HepG2 (cell line): ENCODE data around the gene SCAPER. TPM values are rescaled to one million over a fixed set of nuclear protein-coding genes. Genes with fewer than 3 reads are reported as not detected.

Experiments
- CENPX ChIP-seq: sonication (generic); formaldehyde crosslinking; IDR thresholded peaks from 2 replicates; pipeline ENCODE4 v1.9.0; 2021; ENCODE audit warnings: mild to moderate bottlenecking, missing genetic modification reagents, moderate library complexity
- DR1 ChIP-seq: sonication (generic); formaldehyde crosslinking; IDR thresholded peaks from 2 replicates; pipeline ENCODE4 v1.8.0; 2021; ENCODE audit warnings: mild to moderate bottlenecking, missing genetic modification reagents, inconsistent platforms
- GFI1 ChIP-seq: sonication (generic); formaldehyde crosslinking; IDR thresholded peaks from 2 replicates; pipeline ENCODE4 v1.5.0; 2020; ENCODE audit warnings: missing genetic modification reagents, mild to moderate bottlenecking, borderline replicate concordance
- HMGXB4 ChIP-seq, 2 experiments: sonication (generic) in 1 of 2; formaldehyde crosslinking in 1 of 2; IDR thresholded peaks; 2 replicates each; pipeline versions ENCODE4 v1.4.0 to v1.6.1; 2018 to 2020; ENCODE audit warnings: missing genetic modification reagents in 2 of 2, borderline replicate concordance in 1 of 2, low read depth in 1 of 2, mild to moderate bottlenecking in 1 of 2, missing biosample characterization in 1 of 2
- KAT8 ChIP-seq: IDR thresholded peaks from 2 replicates; pipeline ENCODE4 v1.6.1; 2016; ENCODE audit warnings: missing genetic modification reagents, missing compliant biosample characterization
- RARA ChIP-seq: IDR thresholded peaks from 2 replicates; pipeline ENCODE4 v1.6.1; 2016; ENCODE audit warnings: missing genetic modification reagents, missing compliant biosample characterization
- REST ChIP-seq, 2 experiments: IDR thresholded peaks; 2 replicates each; pipeline ENCODE4 v1.6.1; 2011 to 2012; ENCODE audit warnings: low read length in 2 of 2, borderline replicate concordance in 1 of 2, low read depth in 1 of 2, mild to moderate bottlenecking in 1 of 2, moderate library complexity in 1 of 2
- ZNF337 ChIP-seq: sonication (generic); formaldehyde crosslinking; IDR thresholded peaks from 2 replicates; pipeline ENCODE4 v1.5.1; 2020; ENCODE audit warnings: missing genetic modification reagents, low read depth, mild to moderate bottlenecking, borderline replicate concordance
- ZNF552 ChIP-seq: sonication (generic); formaldehyde crosslinking; IDR thresholded peaks from 2 replicates; pipeline ENCODE4 v1.9.0; 2022; ENCODE audit warnings: missing genetic modification reagents, mild to moderate bottlenecking, borderline replicate concordance
- ZNF691 ChIP-seq: sonication (generic); formaldehyde crosslinking; IDR thresholded peaks from 2 replicates; pipeline ENCODE4 v1.4.0; 2020; ENCODE audit warnings: missing genetic modification reagents, low read depth, mild to moderate bottlenecking, borderline replicate concordance
- polyA plus RNA-seq, 8 experiments: library from polyadenylated mRNA; depleted of rRNA in 3 of 8; stranded (reverse) in 7 of 8; unstranded in 1 of 8; fragments of >200 nt; fragmentation: Illumina TruSeq in 4 of 8; extraction: Trizol in 4 of 8; gene quantifications; 2 replicates each; pipeline versions ENCODE4 v1.2.1 to v1.2.3, GENCODE V29; 2011 to 2016; ENCODE audit warnings: low read depth in 4 of 8, missing spikeins in 1 of 8, mixed read lengths in 1 of 8; ENCODE audit not compliant: insufficient read depth in 1 of 8
- total RNA-seq, 5 experiments: library from RNA; depleted of rRNA; stranded (reverse); fragments of >200 nt; fragmentation: Illumina TruSeq; extraction: Trizol; gene quantifications; 2 replicates each; pipeline ENCODE4 v1.2.3, GENCODE V29; 2016; ENCODE audit warnings: low read depth in 1 of 5
- TF ChIP-seq, protein P1 (sequence below): sonication (generic); formaldehyde crosslinking; IDR thresholded peaks from 2 replicates; pipeline ENCODE4 v1.5.0; 2020; ENCODE audit warnings: missing genetic modification reagents
- TF ChIP-seq, protein P2 (sequence below): IDR thresholded peaks from 2 replicates; pipeline ENCODE4 v1.6.1; 2018; ENCODE audit warnings: missing genetic modification reagents
- TF ChIP-seq, protein P3 (sequence below): sonication (generic); formaldehyde crosslinking; IDR thresholded peaks from 2 replicates; pipeline ENCODE4; 2020; ENCODE audit warnings: missing genetic modification reagents, mild to moderate bottlenecking, borderline replicate concordance

The SCAPER gene
- total and polyA plus RNA-seq, 2 of the 13 experiments (the other 11 are each of a cell fraction or from before 2014, with no cell fraction given), result 4.3 to 10.5 TPM

DNA sequence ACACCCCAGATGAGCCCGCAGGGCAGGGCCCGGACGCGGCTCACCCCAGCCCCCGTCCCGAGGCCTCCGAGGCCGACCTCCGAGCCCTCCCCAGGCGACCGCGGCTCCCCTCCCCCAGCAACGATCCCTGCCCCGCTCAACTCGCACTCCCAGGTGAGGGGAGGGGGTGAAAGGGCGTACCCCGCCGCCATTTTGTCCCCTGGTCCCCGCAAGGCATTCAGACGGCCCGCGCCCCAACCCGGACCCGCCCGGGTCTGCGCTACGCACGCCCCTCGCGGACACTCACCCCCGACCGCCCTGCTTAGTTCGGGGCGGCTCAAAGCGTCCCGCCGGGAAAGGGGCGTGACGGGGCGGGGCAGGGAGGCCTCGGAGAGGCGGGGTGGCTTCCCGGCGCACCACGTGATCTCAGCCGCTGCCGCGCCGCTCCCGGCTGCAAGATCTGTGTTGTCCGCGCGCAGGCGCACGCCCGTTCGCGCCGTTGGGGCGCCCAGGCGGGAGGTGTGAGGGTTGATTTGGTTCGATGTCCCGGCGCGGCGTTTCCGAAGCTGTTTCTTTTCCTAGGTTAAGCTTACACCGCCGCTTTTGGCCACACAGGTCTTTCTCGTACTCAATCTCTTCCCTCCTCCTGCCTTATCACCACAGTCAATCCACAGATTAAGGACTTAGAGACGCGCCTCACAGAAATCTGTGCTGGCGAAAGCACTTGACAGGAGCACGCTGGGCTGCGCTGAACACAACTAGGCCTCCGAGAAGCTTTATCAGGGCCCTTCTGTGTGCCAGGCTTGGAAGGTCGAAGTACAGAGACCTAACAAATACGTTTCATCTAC lies at the start of gene SCAPER (continued):
- TF ChIP-seq ZNF552 (CRISPR knock-in tag) (peak; percentile 98), GFI1 (CRISPR knock-in tag) (peak; percentile 91), HMGXB4 (CRISPR knock-in tag; IDR thresholded peaks at IDR 0.05; ENCODE audit: borderline replicate concordance in 1 of 2, low read depth in 1 of 2) (peak in 1 of 2 experiments; percentile 90), KAT8 (CRISPR knock-in tag) (peak; percentile 76), RARA (CRISPR knock-in tag) (no peak), DR1 (CRISPR knock-in tag) (0 out of 2 replicates have a peak, but pooled peaks have one; percentile 11), ZNF691 (CRISPR knock-in tag) (peak; percentile 92), REST (IDR thresholded peaks at IDR 0.05; ENCODE audit: borderline replicate concordance in 1 of 2, low read depth in 1 of 2, low read length in 2 of 2) (no peak), ZNF337 (CRISPR knock-in tag) (no peak; the same call in 1 of the 2 replicates), CENPX (CRISPR knock-in tag) (no peak)
- TF ChIP-seq, protein P1, sequence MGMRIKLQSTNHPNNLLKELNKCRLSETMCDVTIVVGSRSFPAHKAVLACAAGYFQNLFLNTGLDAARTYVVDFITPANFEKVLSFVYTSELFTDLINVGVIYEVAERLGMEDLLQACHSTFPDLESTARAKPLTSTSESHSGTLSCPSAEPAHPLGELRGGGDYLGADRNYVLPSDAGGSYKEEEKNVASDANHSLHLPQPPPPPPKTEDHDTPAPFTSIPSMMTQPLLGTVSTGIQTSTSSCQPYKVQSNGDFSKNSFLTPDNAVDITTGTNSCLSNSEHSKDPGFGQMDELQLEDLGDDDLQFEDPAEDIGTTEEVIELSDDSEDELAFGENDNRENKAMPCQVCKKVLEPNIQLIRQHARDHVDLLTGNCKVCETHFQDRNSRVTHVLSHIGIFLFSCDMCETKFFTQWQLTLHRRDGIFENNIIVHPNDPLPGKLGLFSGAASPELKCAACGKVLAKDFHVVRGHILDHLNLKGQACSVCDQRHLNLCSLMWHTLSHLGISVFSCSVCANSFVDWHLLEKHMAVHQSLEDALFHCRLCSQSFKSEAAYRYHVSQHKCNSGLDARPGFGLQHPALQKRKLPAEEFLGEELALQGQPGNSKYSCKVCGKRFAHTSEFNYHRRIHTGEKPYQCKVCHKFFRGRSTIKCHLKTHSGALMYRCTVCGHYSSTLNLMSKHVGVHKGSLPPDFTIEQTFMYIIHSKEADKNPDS (CRISPR knock-in tag), result peak; percentile 83; the same call in 1 of the 2 replicates
- TF ChIP-seq, protein P2, sequence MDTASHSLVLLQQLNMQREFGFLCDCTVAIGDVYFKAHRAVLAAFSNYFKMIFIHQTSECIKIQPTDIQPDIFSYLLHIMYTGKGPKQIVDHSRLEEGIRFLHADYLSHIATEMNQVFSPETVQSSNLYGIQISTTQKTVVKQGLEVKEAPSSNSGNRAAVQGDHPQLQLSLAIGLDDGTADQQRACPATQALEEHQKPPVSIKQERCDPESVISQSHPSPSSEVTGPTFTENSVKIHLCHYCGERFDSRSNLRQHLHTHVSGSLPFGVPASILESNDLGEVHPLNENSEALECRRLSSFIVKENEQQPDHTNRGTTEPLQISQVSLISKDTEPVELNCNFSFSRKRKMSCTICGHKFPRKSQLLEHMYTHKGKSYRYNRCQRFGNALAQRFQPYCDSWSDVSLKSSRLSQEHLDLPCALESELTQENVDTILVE (CRISPR knock-in tag), result no peak; the same call in 1 of the 2 replicates
- TF ChIP-seq, protein P3, sequence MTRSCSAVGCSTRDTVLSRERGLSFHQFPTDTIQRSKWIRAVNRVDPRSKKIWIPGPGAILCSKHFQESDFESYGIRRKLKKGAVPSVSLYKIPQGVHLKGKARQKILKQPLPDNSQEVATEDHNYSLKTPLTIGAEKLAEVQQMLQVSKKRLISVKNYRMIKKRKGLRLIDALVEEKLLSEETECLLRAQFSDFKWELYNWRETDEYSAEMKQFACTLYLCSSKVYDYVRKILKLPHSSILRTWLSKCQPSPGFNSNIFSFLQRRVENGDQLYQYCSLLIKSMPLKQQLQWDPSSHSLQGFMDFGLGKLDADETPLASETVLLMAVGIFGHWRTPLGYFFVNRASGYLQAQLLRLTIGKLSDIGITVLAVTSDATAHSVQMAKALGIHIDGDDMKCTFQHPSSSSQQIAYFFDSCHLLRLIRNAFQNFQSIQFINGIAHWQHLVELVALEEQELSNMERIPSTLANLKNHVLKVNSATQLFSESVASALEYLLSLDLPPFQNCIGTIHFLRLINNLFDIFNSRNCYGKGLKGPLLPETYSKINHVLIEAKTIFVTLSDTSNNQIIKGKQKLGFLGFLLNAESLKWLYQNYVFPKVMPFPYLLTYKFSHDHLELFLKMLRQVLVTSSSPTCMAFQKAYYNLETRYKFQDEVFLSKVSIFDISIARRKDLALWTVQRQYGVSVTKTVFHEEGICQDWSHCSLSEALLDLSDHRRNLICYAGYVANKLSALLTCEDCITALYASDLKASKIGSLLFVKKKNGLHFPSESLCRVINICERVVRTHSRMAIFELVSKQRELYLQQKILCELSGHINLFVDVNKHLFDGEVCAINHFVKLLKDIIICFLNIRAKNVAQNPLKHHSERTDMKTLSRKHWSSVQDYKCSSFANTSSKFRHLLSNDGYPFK (CRISPR knock-in tag), result peak; percentile 62; the same call in 1 of the 2 replicates
